SU-DHL-6 (cell line): ENCODE measurements around the gene FOXP4.

Experiments used
- EZH2phosphoT487 ChIP-seq: fragments of 200-600 bp; sonication (generic), shearing (Covaris generic); conservative IDR thresholded peaks from 2 replicates; pipeline ENCODE4 v1.6.1; 2018; ENCODE audit warnings: mild to moderate bottlenecking, antibody characterized with exemption, low read length, moderate library complexity, mixed read lengths
- TF ChIP-seq, protein P1 (sequence below): fragments of 200-600 bp; sonication (generic); IDR thresholded peaks from one replicate; pipeline ENCODE4 v1.5.1; 2017; ENCODE audit warnings: antibody characterized with exemption, mild to moderate bottlenecking, low read length, moderate library complexity; ENCODE audit not compliant: insufficient read depth, poor library complexity, severe bottlenecking

DNA sequence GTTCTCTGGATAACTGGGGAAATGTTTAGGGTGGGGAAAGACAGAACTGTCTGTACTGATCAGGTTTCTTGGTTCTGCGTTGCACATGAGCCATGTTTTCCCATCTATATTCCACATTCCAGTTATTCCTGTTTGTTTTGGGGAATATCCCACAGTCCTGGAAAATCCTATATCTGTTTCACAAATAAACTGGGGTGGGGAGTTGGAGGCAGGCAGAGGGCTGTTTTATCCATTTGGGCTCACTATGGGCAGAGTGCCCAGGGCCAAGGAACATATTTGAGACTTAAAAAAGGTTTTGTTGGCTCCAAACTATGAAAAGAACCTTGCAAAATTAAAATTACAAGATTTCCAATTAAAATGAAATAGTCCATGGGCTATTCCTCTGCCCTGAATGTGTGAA lies 21.5 kb downstream of the FOXP4 start:
- TF ChIP-seq, protein P1, sequence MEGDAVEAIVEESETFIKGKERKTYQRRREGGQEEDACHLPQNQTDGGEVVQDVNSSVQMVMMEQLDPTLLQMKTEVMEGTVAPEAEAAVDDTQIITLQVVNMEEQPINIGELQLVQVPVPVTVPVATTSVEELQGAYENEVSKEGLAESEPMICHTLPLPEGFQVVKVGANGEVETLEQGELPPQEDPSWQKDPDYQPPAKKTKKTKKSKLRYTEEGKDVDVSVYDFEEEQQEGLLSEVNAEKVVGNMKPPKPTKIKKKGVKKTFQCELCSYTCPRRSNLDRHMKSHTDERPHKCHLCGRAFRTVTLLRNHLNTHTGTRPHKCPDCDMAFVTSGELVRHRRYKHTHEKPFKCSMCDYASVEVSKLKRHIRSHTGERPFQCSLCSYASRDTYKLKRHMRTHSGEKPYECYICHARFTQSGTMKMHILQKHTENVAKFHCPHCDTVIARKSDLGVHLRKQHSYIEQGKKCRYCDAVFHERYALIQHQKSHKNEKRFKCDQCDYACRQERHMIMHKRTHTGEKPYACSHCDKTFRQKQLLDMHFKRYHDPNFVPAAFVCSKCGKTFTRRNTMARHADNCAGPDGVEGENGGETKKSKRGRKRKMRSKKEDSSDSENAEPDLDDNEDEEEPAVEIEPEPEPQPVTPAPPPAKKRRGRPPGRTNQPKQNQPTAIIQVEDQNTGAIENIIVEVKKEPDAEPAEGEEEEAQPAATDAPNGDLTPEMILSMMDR: no peak
- TF ChIP-seq EZH2phosphoT487: no peak
